Karpas-422 (cell line): Measurements from ENCODE around the gene NFIA. TPM values are rescaled to one million over a fixed set of nuclear protein-coding genes. Genes with fewer than 3 reads are reported as not detected.

Experiments
- DNase-seq: peaks from one replicate; pipeline ENCODE4 v3.0.0-alpha.2; 2015
- H2AFZ ChIP-seq: fragments of 200-600 bp; sonication (generic); 2 replicates; pipeline ENCODE4 v1.6.1; 2014; ENCODE audit warnings: antibody characterized with exemption, low read length, mixed read lengths
- H3K27ac ChIP-seq: fragments of 200-600 bp; sonication (generic); 2 replicates; pipeline ENCODE4 v1.5.1; 2014; ENCODE audit warnings: mild to moderate bottlenecking, low read length, moderate library complexity
- H3K27me3 ChIP-seq: fragments of 200-600 bp; sonication (generic); 2 replicates; pipeline ENCODE4 v1.6.1; 2014; ENCODE audit warnings: low read length, mixed read lengths
- H3K36me3 ChIP-seq: fragments of 200-600 bp; sonication (generic); 2 replicates; pipeline ENCODE4 v1.6.1; 2014; ENCODE audit warnings: low read length, mixed read lengths; ENCODE audit not compliant: insufficient read depth
- H3K4me1 ChIP-seq: fragments of 200-600 bp; sonication (generic); 2 replicates; pipeline ENCODE4 v1.6.1; 2014; ENCODE audit warnings: mild to moderate bottlenecking, low read length, mixed read lengths
- H3K4me2 ChIP-seq: fragments of 200-600 bp; sonication (generic); 2 replicates; pipeline ENCODE4 v1.6.1; 2014; ENCODE audit warnings: low read length, low read depth, mild to moderate bottlenecking; ENCODE audit not compliant: poor library complexity, severe bottlenecking
- H3K4me3 ChIP-seq: fragments of 200-600 bp; sonication (generic); 2 replicates; pipeline ENCODE4 v1.5.1; 2014; ENCODE audit warnings: mild to moderate bottlenecking, antibody characterized with exemption, low read length, mixed read lengths
- H3K79me2 ChIP-seq: fragments of 200-600 bp; sonication (generic); 2 replicates; pipeline ENCODE4 v1.6.1; 2014; ENCODE audit warnings: mild to moderate bottlenecking, low read length, mixed read lengths
- H3K9ac ChIP-seq: fragments of 200-600 bp; sonication (generic); 2 replicates; pipeline ENCODE4 v1.6.0; 2014; ENCODE audit warnings: low read length
- H3K9me2 ChIP-seq: fragments of 200-600 bp; sonication (generic), shearing (Covaris generic); replicated peaks from 2 replicates; pipeline ENCODE4 v1.6.0; 2014; ENCODE audit warnings: mild to moderate bottlenecking, low read length, moderate library complexity; ENCODE audit not compliant: insufficient read depth
- H3K9me3 ChIP-seq: fragments of 300-700, 200-600 bp; sonication (generic); 2 replicates; pipeline ENCODE4 v1.6.1; 2014; ENCODE audit warnings: low read length, mixed read lengths
- H4K20me1 ChIP-seq: fragments of 200-600 bp; sonication (generic); 2 replicates; pipeline ENCODE4 v1.6.1; 2014; ENCODE audit warnings: mild to moderate bottlenecking, antibody characterized with exemption, low read length, low read depth; ENCODE audit not compliant: insufficient read depth
- total RNA-seq: library from RNA; depleted of rRNA; stranded (reverse); fragments of >200 nt; shearing (Covaris generic); gene quantifications from 2 replicates; pipeline ENCODE4 v1.2.3, GENCODE V29; 2014; ENCODE audit warnings: low replicate concordance

NFIA gene
- total RNA-seq, 1 experiment from 2014 or later, result 38.3 TPM

DNA sequence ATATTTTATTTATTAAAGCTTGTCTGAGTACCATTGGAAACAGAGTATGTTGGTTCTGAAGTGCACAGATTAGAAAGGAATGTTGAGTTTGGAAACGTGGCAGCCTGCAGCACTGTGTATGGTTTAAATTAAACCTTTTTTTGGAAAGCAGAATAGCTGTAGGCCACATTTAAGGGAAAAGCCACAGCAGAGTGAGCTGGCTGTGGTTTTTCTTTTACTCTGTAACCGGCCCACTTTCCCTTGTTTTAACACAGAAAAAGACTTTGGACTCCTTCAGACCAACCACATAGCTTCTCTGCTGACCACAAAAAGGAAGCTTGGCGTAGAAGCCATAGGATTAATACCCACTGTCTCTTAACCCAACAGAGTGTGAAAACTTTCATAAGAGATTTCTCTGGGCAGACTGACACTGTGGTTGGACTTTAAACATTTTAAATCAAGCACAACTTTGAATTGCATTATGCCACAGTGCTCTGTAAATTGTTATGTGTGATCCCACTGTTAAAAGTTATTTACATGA, 75.2 kb downstream of the NFIA start:
- Histone ChIP-seq H3K4me3 (no peak overlapping the region), H3K9me2 (no peaks in the 10 kb centered on the region), H4K20me1 (peaks cover 6% of the 10 kb centered on the region; the same call in 1 of the 2 replicates), H3K4me2 (no peak overlapping the region), H3K27ac (no peak overlapping the region), H2AFZ (no peak overlapping the region), H3K27me3 (no peaks in the 10 kb centered on the region), H3K9ac (no peak overlapping the region), H3K36me3 (no peaks in the 10 kb centered on the region), H3K79me2 (no peaks in the 10 kb centered on the region; the same call in 1 of the 2 replicates), H3K4me1 (peaks cover 10% of the 10 kb centered on the region), H3K9me3 (no peaks in the 10 kb centered on the region)
- no peak for DNase-seq

- Histone ChIP-seq H3K4me1 (peaks cover 10% of the 10 kb centered on the region), H3K9ac (no peak overlapping the region), H3K27me3 (no peaks in the 10 kb centered on the region), H3K4me2 (no peak overlapping the region), H3K9me2 (no peaks in the 10 kb centered on the region), H3K36me3 (no peaks in the 10 kb centered on the region), H3K9me3 (no peaks in the 10 kb centered on the region), H3K27ac (no peak overlapping the region), H4K20me1 (peaks cover 6% of the 10 kb centered on the region; the same call in 1 of the 2 replicates), H2AFZ (no peak overlapping the region), H3K79me2 (no peaks in the 10 kb centered on the region; the same call in 1 of the 2 replicates), H3K4me3 (no peak overlapping the region)
- no peak for DNase-seq
Observed at GRCh38 chr1:61158591-61158990, 76.2 kb downstream of the NFIA start.

DNA sequence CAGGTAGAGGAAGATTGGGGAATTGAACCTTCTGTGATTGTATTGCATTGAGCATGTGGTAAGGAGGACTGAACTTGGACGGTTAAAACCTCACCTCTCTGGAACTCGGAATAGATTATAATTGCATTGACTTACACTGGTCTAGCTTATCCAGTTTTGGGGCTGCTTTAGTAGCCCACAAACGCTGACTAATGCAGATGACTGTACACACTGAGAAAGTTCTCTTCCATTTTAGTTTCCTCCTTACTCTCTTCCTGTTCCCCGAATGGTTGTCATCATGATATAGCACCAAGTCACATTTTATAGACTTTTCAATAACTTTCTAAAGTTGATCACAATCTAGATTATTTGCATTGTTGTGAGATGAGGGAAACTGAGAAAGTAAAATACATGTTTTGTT, 78.2 kb downstream of the NFIA start:
- Histone ChIP-seq H3K4me2 (no peak overlapping the region), H3K27me3 (no peaks in the 10 kb centered on the region), H3K36me3 (no peaks in the 10 kb centered on the region), H3K27ac (no peak overlapping the region), H3K9me2 (no peaks in the 10 kb centered on the region), H3K4me3 (no peak overlapping the region), H3K79me2 (no peaks in the 10 kb centered on the region), H3K4me1 (peaks cover 10% of the 10 kb centered on the region), H3K9ac (no peak overlapping the region), H2AFZ (no peak overlapping the region), H4K20me1 (peaks cover 5% of the 10 kb centered on the region; the same call in 1 of the 2 replicates), H3K9me3 (no peaks in the 10 kb centered on the region)
- DNase-seq, result no peak

DNA sequence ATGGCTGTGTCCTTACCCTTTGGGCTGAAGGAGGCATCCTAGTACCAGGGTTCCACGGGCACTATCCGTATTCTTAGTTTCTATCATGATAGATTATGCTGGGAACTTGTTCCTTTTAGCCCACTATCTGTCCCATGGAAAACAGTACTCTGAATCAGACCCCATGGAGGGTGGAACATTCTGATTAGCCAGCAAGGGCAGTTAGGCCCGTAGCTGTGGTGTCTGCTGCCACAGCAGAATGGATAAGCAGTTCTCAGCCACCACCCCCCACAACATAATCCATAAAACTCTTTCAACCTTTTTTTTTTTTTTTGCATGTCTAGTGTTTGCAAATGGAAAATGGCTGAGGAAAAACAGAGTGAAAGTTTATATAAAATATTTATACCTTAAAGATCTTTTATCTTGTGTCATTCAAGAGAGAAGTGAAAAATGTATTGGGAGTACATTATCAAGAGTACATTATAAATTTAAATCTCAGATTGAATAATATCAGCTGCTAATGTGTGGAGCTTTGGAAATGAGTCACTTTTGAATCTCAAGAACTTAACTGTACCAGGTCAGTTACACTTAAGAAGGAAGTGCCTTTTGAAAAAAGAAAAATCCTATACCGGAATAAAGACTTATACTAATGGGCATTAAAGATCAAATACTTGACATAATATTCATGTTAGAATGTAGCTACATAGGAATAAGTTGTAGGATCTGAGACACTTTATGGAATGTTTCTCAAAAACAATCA, 80.3 kb downstream of the NFIA start:
- Histone ChIP-seq H3K9me2 (no peaks in the 10 kb centered on the region), H3K79me2 (no peaks in the 10 kb centered on the region), H3K36me3 (no peaks in the 10 kb centered on the region), H3K9ac (no peak overlapping the region), H3K4me2 (no peak overlapping the region), H3K27me3 (no peaks in the 10 kb centered on the region), H3K27ac (no peak overlapping the region), H3K9me3 (no peaks in the 10 kb centered on the region), H3K4me1 (peaks cover 1% of the 10 kb centered on the region), H4K20me1 (peaks cover 5% of the 10 kb centered on the region; the same call in 1 of the 2 replicates), H2AFZ (no peak overlapping the region), H3K4me3 (no peak overlapping the region)
- DNase-seq, result no peak

- Histone ChIP-seq H3K9me2 (no peaks in the 10 kb centered on the region), H3K4me1 (no peaks in the 10 kb centered on the region; the same call in 1 of the 2 replicates), H3K9ac (no peak overlapping the region), H4K20me1 (peaks cover 5% of the 10 kb centered on the region; the same call in 1 of the 2 replicates), H3K27ac (no peak overlapping the region), H3K9me3 (no peaks in the 10 kb centered on the region), H3K36me3 (no peaks in the 10 kb centered on the region), H3K4me2 (no peak overlapping the region), H3K4me3 (no peak overlapping the region), H2AFZ (no peak overlapping the region), H3K27me3 (no peaks in the 10 kb centered on the region), H3K79me2 (no peaks in the 10 kb centered on the region)
- no peak for DNase-seq
Observed at GRCh38 chr1:61163355-61163754, 81.0 kb downstream of the NFIA start.

- Histone ChIP-seq H3K9ac (no peak overlapping the region), H3K4me2 (no peak overlapping the region), H3K36me3 (no peaks in the 10 kb centered on the region), H3K27me3 (no peaks in the 10 kb centered on the region), H3K4me1 (peaks cover 6% of the 10 kb centered on the region), H3K9me3 (no peaks in the 10 kb centered on the region), H3K4me3 (no peak overlapping the region), H2AFZ (no peak overlapping the region), H3K79me2 (no peaks in the 10 kb centered on the region), H3K9me2 (no peaks in the 10 kb centered on the region), H4K20me1 (peaks cover 10% of the 10 kb centered on the region), H3K27ac (no peak overlapping the region)
- DNase-seq, result no peak
Observed at GRCh38 chr1:61165402-61165801, 83.0 kb downstream of the NFIA start.

GRCh38 chr1:61167309-61167708, 84.9 kb downstream of the NFIA start:
- no peak for DNase-seq
- H3K27me3 ChIP-seq, result no peaks in the 10 kb centered on the region
- peaks cover 25% of the 10 kb centered on the region for H3K4me1 ChIP-seq

GRCh38 chr1:61169045-61169444, 86.7 kb downstream of the NFIA start:
- Histone ChIP-seq H4K20me1 (peaks cover 8% of the 10 kb centered on the region), H3K9me3 (no peaks in the 10 kb centered on the region), H2AFZ (no peak overlapping the region), H3K79me2 (no peaks in the 10 kb centered on the region), H3K9me2 (no peaks in the 10 kb centered on the region), H3K27ac (no peak overlapping the region), H3K4me2 (no peak overlapping the region), H3K27me3 (no peaks in the 10 kb centered on the region), H3K9ac (no peak overlapping the region), H3K4me1 (peaks cover 38% of the 10 kb centered on the region), H3K4me3 (no peak overlapping the region), H3K36me3 (no peaks in the 10 kb centered on the region; the same call in 1 of the 2 replicates)
- DNase-seq, result no peak

More at GRCh38 chr1:61167309-61167708, 84.9 kb downstream of the NFIA start:
- no peaks in the 10 kb centered on the region for H3K79me2 ChIP-seq
- no peaks in the 10 kb centered on the region for H3K9me3 ChIP-seq
- no peak overlapping the region for H3K27ac ChIP-seq
- no peaks in the 10 kb centered on the region for H3K36me3 ChIP-seq
- peaks cover 10% of the 10 kb centered on the region for H4K20me1 ChIP-seq
- no peak overlapping the region for H3K4me2 ChIP-seq
- no peak overlapping the region for H3K4me3 ChIP-seq
- no peaks in the 10 kb centered on the region for H3K9me2 ChIP-seq
- H2AFZ ChIP-seq, result no peak overlapping the region
- no peak overlapping the region for H3K9ac ChIP-seq
